Muscle of arm (tissue), 12 donors: ENCODE data around the gene LRCH3. TPM values are rescaled to one million over a fixed set of nuclear protein-coding genes. Genes with fewer than 3 reads are reported as not detected.

ENCODE experiments used
- DNase-seq: peaks from one replicate; pipeline ENCODE4 v3.0.0-alpha.2; 2013
- polyA plus RNA-seq, 12 donors: library from polyadenylated mRNA; unstranded; fragments of 120-200 nt; gene quantifications; one replicate each; pipeline ENCODE4 v1.2.1, GENCODE V29; 2013; ENCODE audit not compliant: insufficient read length in 12 of 12

The LRCH3 gene
- polyA plus RNA-seq, 12 donors = 14.2 to 54.5 (median 30.1) TPM; not detected in 1

DNA sequence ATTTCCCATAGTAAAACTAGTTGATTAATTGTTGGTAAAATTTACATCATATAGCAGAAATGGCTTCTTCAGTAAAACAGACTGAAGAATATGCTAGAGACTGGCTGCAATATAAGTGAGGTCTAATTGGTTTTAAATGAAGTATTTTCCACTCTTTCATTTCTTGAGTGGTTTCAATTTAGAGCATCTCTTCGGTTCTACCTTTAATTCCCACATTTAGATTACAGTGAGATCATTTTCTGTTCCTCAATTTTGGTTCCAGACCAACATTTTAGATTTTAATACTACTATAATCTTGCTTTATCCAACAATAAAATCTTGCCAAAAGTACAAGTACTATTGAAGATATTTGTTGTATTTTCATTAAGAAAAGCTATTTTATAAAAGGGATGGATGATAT, 1.0 kb upstream of the LRCH3 start:
- no peak for DNase-seq

- DNase-seq = peak; percentile 25
Measured at GRCh38 chr3:197791892-197792647, 1.0 kb downstream of the LRCH3 start.

DNA sequence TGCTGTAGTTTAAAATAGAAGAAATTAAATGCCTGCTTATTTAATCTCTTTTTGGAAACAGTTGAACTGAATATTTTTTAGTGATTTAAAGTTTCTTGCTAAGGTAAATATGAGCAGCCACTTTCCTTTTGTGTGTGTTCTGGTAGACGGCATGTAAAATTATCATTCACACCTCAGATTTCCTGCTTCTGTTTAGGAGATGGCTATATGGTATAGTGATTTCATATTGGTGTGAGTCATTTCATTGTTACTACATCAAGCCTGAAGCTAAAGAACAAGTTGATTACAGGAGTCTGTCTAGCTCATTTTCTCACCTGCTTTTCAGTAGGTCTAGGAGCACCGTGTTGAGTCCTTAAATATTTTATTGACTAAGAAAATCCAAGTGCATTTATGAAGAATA, 2.2 kb downstream of the LRCH3 start:
- DNase-seq = no peak

GRCh38 chr3:197794115-197794514, 3.1 kb downstream of the LRCH3 start:
- no peak for DNase-seq

DNA sequence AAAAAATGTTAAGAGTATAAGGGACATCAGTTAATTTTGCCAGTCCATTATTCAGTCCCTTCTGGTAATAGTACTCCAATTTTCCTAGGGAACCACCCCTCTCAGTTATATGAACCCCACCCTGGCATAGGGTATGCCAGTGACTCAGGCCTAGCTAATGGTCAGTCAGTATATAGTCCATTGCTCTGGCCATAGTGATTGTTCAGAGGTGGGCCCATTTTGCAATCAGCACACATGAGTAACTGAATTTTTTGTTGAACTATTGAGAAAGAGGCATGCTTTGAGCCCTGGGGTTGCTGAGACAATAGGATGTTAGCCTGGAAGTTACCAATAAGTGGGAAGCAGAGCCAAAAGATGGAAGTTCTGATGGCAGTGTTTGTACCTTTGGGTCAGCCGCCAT, 4.1 kb downstream of the LRCH3 start:
- DNase-seq = no peak

GRCh38 chr3:197796087-197796486, 5.0 kb downstream of the LRCH3 start:
- no peak for DNase-seq

DNA sequence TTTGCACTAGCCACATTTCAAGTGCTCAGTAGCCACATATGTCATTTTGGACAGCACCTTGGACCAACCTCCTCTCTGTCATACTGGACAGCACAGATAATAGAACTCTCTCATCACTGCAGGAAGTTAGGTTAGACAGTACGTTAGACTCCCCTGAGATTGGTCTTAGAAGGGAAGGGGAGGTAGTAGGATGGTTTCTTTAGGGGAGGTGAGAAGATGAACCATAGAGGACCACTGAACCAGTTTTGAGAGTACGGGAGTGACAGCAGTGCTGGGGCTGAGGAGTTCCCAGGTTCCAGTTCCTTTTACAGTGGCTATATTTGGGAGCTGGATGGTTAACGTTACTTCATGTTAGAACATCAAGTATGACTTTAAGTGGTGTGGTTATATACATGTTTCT, 7.8 kb downstream of the LRCH3 start:
- no peak for DNase-seq

GRCh38 chr3:197800379-197800778, 9.3 kb downstream of the LRCH3 start:
- DNase-seq = no peak

DNA sequence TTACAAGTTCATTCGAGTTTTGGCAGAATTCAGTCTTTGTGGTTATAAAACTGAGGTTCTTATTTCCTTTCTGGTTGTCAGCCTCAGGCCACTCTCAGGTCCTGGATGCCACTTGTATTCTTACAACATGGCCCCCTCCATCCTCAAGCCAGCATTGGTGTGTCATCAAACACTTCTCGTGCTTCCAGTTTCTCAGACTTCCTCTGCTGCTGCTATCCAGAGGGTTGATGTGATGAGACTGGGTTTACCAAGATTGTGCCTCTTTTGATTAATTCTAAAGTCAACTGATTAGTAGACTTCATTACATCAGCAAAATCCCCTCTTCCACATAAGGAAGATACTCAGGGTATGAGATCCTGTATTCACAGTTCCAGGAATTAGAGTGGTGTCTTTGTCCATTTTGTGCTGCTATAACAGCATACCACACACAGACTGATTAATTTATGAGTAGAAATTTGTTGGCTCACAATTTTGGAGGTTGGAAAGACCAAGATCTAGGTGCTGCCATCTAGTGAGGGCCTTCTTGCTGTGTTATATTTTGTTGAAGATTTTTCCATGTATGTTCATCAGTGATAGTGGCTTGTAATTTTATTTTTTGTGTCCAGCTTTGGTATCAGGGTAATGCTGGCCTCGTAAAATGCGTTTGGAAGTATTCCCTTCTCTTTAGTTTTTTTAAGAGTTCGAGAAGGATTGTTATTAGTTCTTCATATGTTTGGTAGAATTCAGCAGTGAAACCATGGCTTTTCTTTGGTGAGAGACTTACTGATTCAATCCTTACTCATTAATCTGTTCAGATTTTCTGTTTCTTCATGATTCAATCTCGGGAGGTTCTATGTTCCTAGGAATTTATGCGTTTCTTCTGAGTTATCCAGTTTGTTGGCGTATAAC, 11.1 kb downstream of the LRCH3 start:
- DNase-seq = no peak

GRCh38 chr3:197802779-197803459, 11.9 kb downstream of the LRCH3 start:
- no peak for DNase-seq

GRCh38 chr3:197804511-197804910, 13.5 kb downstream of the LRCH3 start:
- no peak for DNase-seq

GRCh38 chr3:197807969-197808587, 17.0 kb downstream of the LRCH3 start:
- DNase-seq = no peak

DNA sequence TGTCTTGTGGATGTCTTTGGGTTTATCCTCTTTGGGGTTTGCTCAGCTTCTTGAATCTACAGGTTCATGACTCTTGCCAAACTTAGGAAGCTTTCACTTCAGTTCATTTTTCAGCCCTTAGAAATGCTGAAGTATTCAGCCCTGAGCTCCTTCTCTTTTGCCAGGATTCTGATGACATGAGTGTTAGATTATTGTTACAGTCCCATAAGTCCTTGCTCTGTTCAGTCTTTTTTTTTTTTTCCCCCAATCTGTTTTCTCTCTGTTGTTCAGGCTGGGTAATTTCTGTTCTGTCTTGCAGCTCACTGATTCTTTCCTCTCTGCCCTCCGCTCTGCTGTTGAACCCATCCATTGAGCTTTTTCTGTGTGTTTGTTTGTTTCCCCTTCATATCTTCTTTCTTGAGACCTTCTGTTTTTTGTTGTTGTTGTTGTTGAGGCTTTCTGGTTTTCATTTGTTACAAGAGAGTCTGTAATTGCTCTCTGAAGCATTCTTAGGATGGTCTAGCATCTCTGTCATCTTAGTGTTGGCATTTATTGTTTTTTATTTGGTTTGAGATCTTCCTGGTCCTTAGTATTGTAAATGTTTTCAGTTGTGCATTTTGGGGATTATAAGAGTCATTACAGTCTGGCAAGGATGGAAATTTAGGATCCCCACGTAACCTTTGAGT, 18.4 kb downstream of the LRCH3 start:
- peak; percentile 43 for DNase-seq

- DNase-seq = no peak
Measured at GRCh38 chr3:197810901-197811300, 19.8 kb downstream of the LRCH3 start.

DNA sequence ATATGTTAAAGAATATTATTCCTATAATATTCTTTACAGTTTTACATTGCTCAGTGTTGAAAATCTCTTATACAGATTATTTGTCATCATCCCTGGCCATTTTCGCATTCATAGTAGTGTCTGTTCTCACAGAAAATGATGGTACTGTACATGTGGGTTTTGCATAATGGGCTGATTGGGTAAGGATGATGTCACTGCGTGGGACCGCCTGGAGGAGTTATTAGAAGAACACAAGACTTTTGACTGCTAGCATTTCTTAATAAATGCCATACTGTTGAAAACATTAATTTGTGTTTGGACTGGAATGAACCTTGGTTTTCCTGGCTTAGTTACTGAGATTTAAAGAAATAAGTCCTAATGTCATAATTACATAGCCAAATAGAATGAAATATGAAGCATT, 20.3 kb downstream of the LRCH3 start:
- peak; percentile 42 for DNase-seq

- DNase-seq = no peak
Measured at GRCh38 chr3:197814372-197814771, 23.3 kb downstream of the LRCH3 start.

- DNase-seq = no peak
Measured at GRCh38 chr3:197820550-197821335, 29.7 kb downstream of the LRCH3 start.

DNA sequence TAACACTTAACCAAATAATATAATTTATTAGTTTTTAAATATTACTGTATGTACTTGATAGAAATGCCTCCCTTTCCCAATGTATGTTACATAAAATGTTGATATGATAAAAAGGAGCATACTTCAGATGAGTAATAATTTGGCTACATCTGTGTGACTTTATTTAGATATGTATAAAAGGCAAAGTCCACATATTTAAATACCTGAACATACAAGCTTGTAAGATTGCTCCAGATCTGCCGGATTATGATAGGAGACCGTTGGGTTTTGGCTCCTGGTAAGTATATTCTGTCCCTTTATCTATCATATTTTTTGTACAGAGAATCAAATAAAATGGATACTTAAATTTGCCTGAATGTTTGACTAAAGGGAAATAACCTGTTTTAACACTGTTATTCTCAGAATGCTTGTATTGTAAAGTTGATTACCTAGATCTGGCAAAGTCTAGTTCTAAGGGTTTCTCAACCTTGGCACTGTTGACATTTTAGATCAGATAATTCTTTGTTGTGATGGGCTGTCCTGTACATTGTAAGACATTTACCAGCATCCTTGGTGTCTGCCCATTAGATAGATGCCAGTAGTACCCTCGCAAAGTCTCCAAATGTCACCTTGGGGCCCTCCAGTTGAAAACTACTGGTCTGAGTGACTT, 38.5 kb downstream of the LRCH3 start:
- DNase-seq = no peak

- no peak for DNase-seq
Measured at GRCh38 chr3:197830308-197830966, 39.4 kb downstream of the LRCH3 start.

- no peak for DNase-seq
Measured at GRCh38 chr3:197830967-197831313, 39.9 kb downstream of the LRCH3 start.
